SK-N-MC (cell line): ENCODE data around the gene PACRG.

Source experiments
- DNase-seq: peaks from one replicate; pipeline ENCODE4 v3.0.0-alpha.2; 2011; ENCODE audit warnings: low read depth, low spot score
- H3K27ac ChIP-seq: fragments of 200-600 bp; sonication (generic); 2 replicates; pipeline ENCODE4 v1.5.1; 2016; ENCODE audit warnings: mixed run types
- H3K36me3 ChIP-seq: fragments of 200-600 bp; sonication (generic); 2 replicates; pipeline ENCODE4 v1.6.1; 2017; ENCODE audit warnings: antibody characterized with exemption, low read length, mixed read lengths; ENCODE audit not compliant: insufficient read depth
- H3K4me3 ChIP-seq: fragments of 200-600 bp; sonication (generic); 2 replicates; pipeline ENCODE4 v1.5.1; 2016
- H3K9ac ChIP-seq: fragments of 200-600 bp; sonication (generic); 2 replicates; pipeline ENCODE4 v1.8.0; 2017; ENCODE audit warnings: mixed run types, mixed read lengths; ENCODE audit not compliant: insufficient read length
- H3K9me3 ChIP-seq: fragments of 200-600 bp; sonication (generic); 2 replicates; pipeline ENCODE4 v1.6.1; 2017; ENCODE audit warnings: low read depth, mild to moderate bottlenecking, antibody characterized with exemption, low read length, moderate library complexity, mixed read lengths
- EZH2 ChIP-seq: fragments of 200-600 bp; sonication (generic); IDR thresholded peaks from one replicate; pipeline ENCODE4 v1.6.1; 2017; ENCODE audit warnings: antibody characterized with exemption
- FOXP2 ChIP-seq: optimal IDR thresholded peaks from 2 replicates; pipeline ENCODE3; 2011; ENCODE audit warnings: mild to moderate bottlenecking, moderate library complexity; ENCODE audit not compliant: insufficient read depth; ENCODE audit errors: extremely low read length, control extremely low read depth
- POLR2AphosphoS5 ChIP-seq: IDR thresholded peaks from 2 replicates; pipeline ENCODE4 v1.6.1; 2012; ENCODE audit warnings: mild to moderate bottlenecking, low read depth, low read length, borderline replicate concordance

The PACRG gene

GRCh38 chr6:162873537-162873936, 145.8 kb downstream of the PACRG start:
- Histone ChIP-seq H3K4me3 (no peak overlapping the region), H3K27ac (no peak overlapping the region), H3K36me3 (no peaks in the 10 kb centered on the region), H3K9ac (no peak overlapping the region), H3K9me3 (no peaks in the 10 kb centered on the region)
- no peak for DNase-seq
- TF ChIP-seq FOXP2 (no peak), EZH2 (no peak), POLR2AphosphoS5 (no peak)

- Histone ChIP-seq H3K27ac (no peak overlapping the region), H3K9ac (no peak overlapping the region), H3K36me3 (no peaks in the 10 kb centered on the region), H3K4me3 (no peak overlapping the region), H3K9me3 (no peaks in the 10 kb centered on the region)
- no peak for DNase-seq
- TF ChIP-seq EZH2: no peak
- no peak for TF ChIP-seq FOXP2
- no peak for TF ChIP-seq POLR2AphosphoS5
These were observed 147.3 kb downstream of the PACRG start for GRCh38 chr6:162875070-162875469.

- no peak for DNase-seq
- no peaks in the 10 kb centered on the region for H3K9me3 ChIP-seq
- no peak overlapping the region for H3K27ac ChIP-seq
- no peak overlapping the region for H3K4me3 ChIP-seq
- no peak overlapping the region for H3K9ac ChIP-seq
- no peaks in the 10 kb centered on the region for H3K36me3 ChIP-seq
- TF ChIP-seq FOXP2: no peak
These were observed 155.2 kb downstream of the PACRG start for GRCh38 chr6:162882801-162883481.

GRCh38 chr6:162887981-162888689, 160.4 kb downstream of the PACRG start:
- no peak for DNase-seq
- no peak overlapping the region for H3K4me3 ChIP-seq
- no peak overlapping the region for H3K27ac ChIP-seq
- H3K9me3 ChIP-seq: no peaks in the 10 kb centered on the region
- TF ChIP-seq EZH2 (no peak), FOXP2 (no peak), POLR2AphosphoS5 (no peak)
- no peak overlapping the region for H3K9ac ChIP-seq
- no peaks in the 10 kb centered on the region for H3K36me3 ChIP-seq

- no peak for TF ChIP-seq EZH2
- TF ChIP-seq POLR2AphosphoS5: no peak
- TF ChIP-seq FOXP2: no peak
- DNase-seq: no peak
- Histone ChIP-seq H3K36me3 (no peaks in the 10 kb centered on the region), H3K9ac (no peak overlapping the region), H3K9me3 (no peaks in the 10 kb centered on the region), H3K4me3 (no peak overlapping the region), H3K27ac (no peak overlapping the region)
These were observed 161.5 kb downstream of the PACRG start for GRCh38 chr6:162889303-162889702.

GRCh38 chr6:162898011-162898410, 170.2 kb downstream of the PACRG start:
- H3K9ac ChIP-seq: no peak overlapping the region
- TF ChIP-seq FOXP2 (no peak), EZH2 (no peak), POLR2AphosphoS5 (no peak)
- H3K4me3 ChIP-seq: no peak overlapping the region
- H3K9me3 ChIP-seq: no peaks in the 10 kb centered on the region
- no peak for DNase-seq
- H3K36me3 ChIP-seq: no peaks in the 10 kb centered on the region
- no peak overlapping the region for H3K27ac ChIP-seq

DNA sequence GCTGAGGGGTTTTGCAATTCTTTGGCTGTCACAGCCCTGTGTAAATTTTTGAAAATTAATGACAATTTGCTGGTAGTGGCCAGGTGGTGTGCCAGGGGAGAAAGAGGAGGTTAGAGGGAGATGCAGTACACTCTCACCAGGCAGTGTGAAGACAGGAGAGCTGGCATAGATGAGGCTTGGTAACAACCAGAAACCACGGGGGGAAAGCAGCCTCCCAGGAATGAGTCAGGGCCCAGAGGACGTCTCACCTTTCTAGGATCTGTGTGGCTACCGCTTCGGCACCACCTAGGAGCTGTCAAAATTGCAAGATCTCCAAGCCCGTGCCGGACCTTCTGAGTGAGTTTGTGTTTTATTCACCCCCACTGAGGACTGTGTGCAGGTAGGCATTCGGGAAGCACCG, 171.4 kb downstream of the PACRG start:
- Histone ChIP-seq H3K36me3 (no peaks in the 10 kb centered on the region), H3K4me3 (no peak overlapping the region), H3K9me3 (no peaks in the 10 kb centered on the region), H3K27ac (no peak overlapping the region), H3K9ac (no peak overlapping the region)
- TF ChIP-seq FOXP2 (no peak), POLR2AphosphoS5 (no peak), EZH2 (no peak)
- DNase-seq: no peak

DNA sequence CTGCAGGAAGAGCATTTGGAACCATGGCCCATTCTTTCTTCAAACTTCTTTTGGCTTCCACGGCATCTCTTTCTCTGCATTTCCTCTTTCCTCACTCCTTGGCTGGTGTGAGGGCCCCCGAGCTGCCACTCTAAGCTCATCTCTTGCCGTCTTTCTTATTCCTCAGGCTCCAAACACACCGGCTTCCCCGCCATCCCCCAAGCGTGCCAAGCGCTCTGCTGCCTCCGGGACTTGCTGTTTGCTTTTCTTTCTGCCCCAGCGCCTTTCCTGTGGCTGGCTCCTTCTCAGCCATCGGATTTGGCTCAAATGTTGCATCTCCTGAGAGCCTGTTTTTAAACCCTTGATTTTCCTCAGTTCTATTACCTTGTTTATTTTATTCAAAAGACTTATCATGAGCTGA, 172.7 kb downstream of the PACRG start:
- TF ChIP-seq FOXP2 (no peak), EZH2 (no peak), POLR2AphosphoS5 (no peak)
- Histone ChIP-seq H3K9me3 (no peaks in the 10 kb centered on the region), H3K36me3 (no peaks in the 10 kb centered on the region), H3K27ac (no peak overlapping the region), H3K4me3 (no peak overlapping the region), H3K9ac (no peak overlapping the region)
- DNase-seq: no peak
